Ovary (tissue), 9 donors: ENCODE results near the gene TMOD3. TPM values are rescaled to one million over a fixed set of nuclear protein-coding genes. Genes with fewer than 3 reads are reported as not detected.

Experiments
- DNase-seq, 5 donors: peaks; one replicate each; pipeline ENCODE4 v3.0.0-alpha.2; 2019 to 2020
- H3K27ac ChIP-seq, 2 donors: fragments of 200-600 bp; one replicate each; pipeline versions ENCODE4 v1.5.1 to v1.8.0; 2019 to 2022
- H3K27me3 ChIP-seq: fragments of 200-600 bp; one replicate; pipeline ENCODE4 v1.8.0; 2022
- H3K36me3 ChIP-seq: fragments of 200-600 bp; sonication (generic); one replicate; pipeline ENCODE4 v1.5.1; 2019
- H3K4me1 ChIP-seq: one replicate; pipeline ENCODE4 v1.8.1; 2013; ENCODE audit warnings: mild to moderate bottlenecking, moderate library complexity; ENCODE audit not compliant: insufficient read depth
- H3K4me3 ChIP-seq: fragments of 200-600 bp; sonication (generic); one replicate; pipeline ENCODE4 v1.5.1; 2017
- H3K9me3 ChIP-seq, 2 donors: fragments of 200-600 bp in 1 of 2; sonication (generic) in 1 of 2; one replicate each; pipeline versions ENCODE4 v1.5.1 to v1.8.1; 2013 to 2019; ENCODE audit warnings: mild to moderate bottlenecking in 1 of 2, moderate library complexity in 1 of 2
- EP300 ChIP-seq: sonication (generic); formaldehyde crosslinking; IDR thresholded peaks from one replicate; pipeline ENCODE4 v1.6.1; 2017; ENCODE audit warnings: antibody characterized with exemption
- POLR2A ChIP-seq: fragments of 450-650 bp; IDR thresholded peaks from one replicate; pipeline ENCODE4 v1.6.1; 2017; ENCODE audit warnings: antibody characterized with exemption, mild to moderate bottlenecking, moderate library complexity
- WGBS, 3 donors: extraction: QIAGEN DNeasy Blood & Tissue Kit in 1 of 3; methylation state at CpG; one replicate each; pipeline versions ENCODE4 v1.1.5 to v1.1.7; 2013 to 2017; 5-methylcytosine and 5-hydroxymethylcytosine counted together
- intact Hi-C, 4 donors: fragments of 100-400 bp; cut with DNase I; formaldehyde crosslinking; loops; one replicate each; pipeline versions ENCODE4 v1.11.0 to v1.15.1; 2022 to 2023
- polyA plus RNA-seq, 2 donors: library from polyadenylated mRNA; stranded (reverse); fragments of 200-250 nt in 1 of 2; fragments of 350-450 nt in 1 of 2; fragmentation: Illumina TruSeq in 1 of 2; extraction: RNeasy Lipid Tissue Mini Kit (QIAGEN cat#74804) in 1 of 2; gene quantifications; one replicate each; pipeline ENCODE4 v1.2.3, GENCODE V29; 2013 to 2014
- total RNA-seq, 7 donors: library from RNA; depleted of rRNA in 2 of 7; stranded (reverse); fragments of >200 nt in 2 of 7; fragmentation: NEBNext Ultra II Directional in 3 of 7; extraction: Animal tissue kit (Norgen Biotek cat#: 25700) in 3 of 7; gene quantifications; one replicate each; pipeline versions ENCODE4 v1.1.0 to v1.2.4, GENCODE V29; 2016 to 2023
- TF ChIP-seq, protein P1 (sequence below), 3 donors: fragments of 450-650 bp in 2 of 3; fragments of 200-600 bp in 1 of 3; IDR thresholded peaks; one replicate each; pipeline versions ENCODE4 v1.5.1 to v1.8.0; 2016 to 2022; ENCODE audit warnings: antibody characterized with exemption in 3 of 3, mild to moderate bottlenecking in 1 of 3
- donor health status: DM: no; HTN: no; CAD: no; lungs with moderate emphysema.
- donor health status: DM: no; HTN: no; CAD: no.
- donor health status: Bipolar disorder and iron deficiency.
- donor health status: DM: yes; HTN: yes; CAD: no.
- donor health status: DM: no; HTN: no; CAD: no.
- donor health status: DM: yes; HTN: yes; CAD: no.

The TMOD3 gene
- total and polyA plus RNA-seq, 9 donors, result 9.4 to 35.5 (median 24.1) TPM

DNA sequence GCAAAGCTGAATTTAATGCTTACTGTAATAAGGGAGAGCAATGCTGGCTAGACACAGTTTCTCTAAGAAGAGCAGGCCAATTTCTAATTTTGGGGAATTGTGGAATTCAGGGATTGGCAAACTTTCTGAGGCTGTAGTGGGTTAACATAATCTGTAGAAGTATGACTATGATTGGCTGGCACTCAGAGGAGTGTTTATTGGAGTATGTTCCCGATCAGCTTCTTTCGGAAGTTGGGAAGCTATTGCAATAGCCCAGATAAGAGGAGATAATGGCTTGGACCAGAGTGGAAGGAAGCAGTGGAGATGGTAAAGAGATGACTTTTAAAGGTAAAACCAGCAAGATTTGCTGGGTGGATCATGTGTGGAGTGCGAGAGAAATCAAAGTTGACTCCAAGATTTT, 19.4 kb downstream of the TMOD3 start:
- no peaks in the 10 kb centered on the region for H3K36me3 ChIP-seq
- no peaks in the 10 kb centered on the region for H3K27me3 ChIP-seq
- 35 to 40% (median 38%) methylated on average over 3 of the region's 3 CpGs for WGBS, 3 donors
- DNase-seq, result no peak
- no peak overlapping the region for H3K27ac ChIP-seq
- H3K4me1 ChIP-seq, result peaks cover 6% of the 10 kb centered on the region
- no peaks in the 10 kb centered on the region for H3K9me3 ChIP-seq
- no peak for TF ChIP-seq POLR2A
- intact Hi-C loops, result no loop called here
- H3K4me3 ChIP-seq, result no peak overlapping the region

DNA sequence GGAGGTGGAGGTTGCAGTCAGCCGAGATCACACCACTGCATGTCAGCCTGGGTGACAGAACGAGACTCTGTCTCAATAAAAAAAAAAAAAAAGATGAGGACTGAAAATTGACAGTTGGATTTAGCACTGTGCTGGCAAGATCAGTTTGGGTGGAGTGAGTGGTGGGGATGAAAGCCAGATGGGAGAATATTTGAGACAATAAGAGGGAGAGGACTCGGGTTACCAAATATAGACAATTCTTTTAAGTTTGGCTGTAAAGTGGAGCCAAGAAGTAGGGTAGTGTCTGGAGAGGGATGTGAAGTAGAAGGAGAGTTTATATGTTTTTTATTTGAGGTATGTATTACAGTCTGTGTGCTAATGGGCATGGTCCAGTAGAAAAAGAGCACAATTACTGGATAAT, 20.4 kb downstream of the TMOD3 start:
- Histone ChIP-seq H3K4me3 (no peak overlapping the region), H3K27ac (no peak overlapping the region), H3K27me3 (no peaks in the 10 kb centered on the region), H3K9me3 (no peaks in the 10 kb centered on the region), H3K36me3 (no peaks in the 10 kb centered on the region), H3K4me1 (peaks cover 6% of the 10 kb centered on the region)
- TF ChIP-seq EP300, result no peak
- TF ChIP-seq, protein P1, sequence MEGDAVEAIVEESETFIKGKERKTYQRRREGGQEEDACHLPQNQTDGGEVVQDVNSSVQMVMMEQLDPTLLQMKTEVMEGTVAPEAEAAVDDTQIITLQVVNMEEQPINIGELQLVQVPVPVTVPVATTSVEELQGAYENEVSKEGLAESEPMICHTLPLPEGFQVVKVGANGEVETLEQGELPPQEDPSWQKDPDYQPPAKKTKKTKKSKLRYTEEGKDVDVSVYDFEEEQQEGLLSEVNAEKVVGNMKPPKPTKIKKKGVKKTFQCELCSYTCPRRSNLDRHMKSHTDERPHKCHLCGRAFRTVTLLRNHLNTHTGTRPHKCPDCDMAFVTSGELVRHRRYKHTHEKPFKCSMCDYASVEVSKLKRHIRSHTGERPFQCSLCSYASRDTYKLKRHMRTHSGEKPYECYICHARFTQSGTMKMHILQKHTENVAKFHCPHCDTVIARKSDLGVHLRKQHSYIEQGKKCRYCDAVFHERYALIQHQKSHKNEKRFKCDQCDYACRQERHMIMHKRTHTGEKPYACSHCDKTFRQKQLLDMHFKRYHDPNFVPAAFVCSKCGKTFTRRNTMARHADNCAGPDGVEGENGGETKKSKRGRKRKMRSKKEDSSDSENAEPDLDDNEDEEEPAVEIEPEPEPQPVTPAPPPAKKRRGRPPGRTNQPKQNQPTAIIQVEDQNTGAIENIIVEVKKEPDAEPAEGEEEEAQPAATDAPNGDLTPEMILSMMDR (IDR thresholded peaks at IDR 0.05), result no peak
- no peak for TF ChIP-seq POLR2A
- 87 to 91% (median 90%) methylated on average over 3 of the region's 3 CpGs for WGBS, 3 donors
- no peak for DNase-seq
- intact Hi-C loops, result no loop called here

DNA sequence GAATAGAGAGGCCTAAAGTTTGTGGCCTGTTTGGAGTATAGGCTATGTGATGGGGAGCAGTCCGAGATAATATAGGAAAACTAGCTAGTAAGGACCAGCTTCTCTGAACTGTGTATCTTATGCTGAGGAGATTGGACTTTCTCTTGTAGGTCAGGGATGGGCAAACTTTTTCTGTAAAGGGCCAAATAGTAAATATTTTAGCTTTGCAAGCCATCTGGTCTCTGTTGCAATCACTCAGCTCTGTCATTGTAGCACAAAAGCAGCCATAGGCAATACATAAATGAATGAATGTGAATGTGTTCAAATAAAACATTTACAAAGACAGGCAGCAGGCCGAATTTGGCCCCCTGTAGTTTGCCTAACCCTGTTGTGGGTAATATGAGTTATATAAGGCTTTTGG, 24.5 kb downstream of the TMOD3 start:
- H3K27ac ChIP-seq, result no peak overlapping the region
- WGBS, 3 donors, result 84 to 93% (median 88%) methylated on average over 2 of the region's 2 CpGs
- DNase-seq, result no peak
- peaks cover 3% of the 10 kb centered on the region for H3K4me1 ChIP-seq
- H3K4me3 ChIP-seq, result no peak overlapping the region
- no peak for TF ChIP-seq POLR2A
- TF ChIP-seq, protein P1 (IDR thresholded peaks at IDR 0.05), result no peak
- no peak for TF ChIP-seq EP300
- H3K9me3 ChIP-seq, result no peaks in the 10 kb centered on the region
- no peaks in the 10 kb centered on the region for H3K27me3 ChIP-seq
- no peaks in the 10 kb centered on the region for H3K36me3 ChIP-seq
- intact Hi-C loops, result no loop called here

DNA sequence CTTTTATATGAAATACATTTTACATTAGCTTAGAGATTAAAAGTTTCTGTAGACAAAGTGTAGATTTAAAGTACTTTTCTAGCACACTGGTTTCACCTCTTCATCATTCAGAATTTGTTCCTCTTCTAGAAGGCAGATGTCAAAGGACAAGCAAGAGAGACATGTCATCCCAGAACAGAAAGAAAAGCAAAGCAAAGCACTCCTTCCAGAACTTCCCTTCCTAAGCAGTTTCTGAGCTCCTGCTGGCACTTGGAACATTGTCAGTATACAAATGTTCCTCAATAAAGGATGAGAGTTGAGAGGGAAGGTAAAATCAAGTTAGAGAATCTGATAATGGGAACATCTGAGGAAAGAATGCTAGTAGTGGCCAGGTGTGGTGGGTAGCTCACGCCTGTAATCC, 26.2 kb downstream of the TMOD3 start:
- intact Hi-C loops, result no loop called here
- Histone ChIP-seq H3K9me3 (no peaks in the 10 kb centered on the region), H3K36me3 (no peaks in the 10 kb centered on the region), H3K27ac (no peak overlapping the region), H3K4me1 (peaks cover 3% of the 10 kb centered on the region), H3K4me3 (no peak overlapping the region), H3K27me3 (no peaks in the 10 kb centered on the region)
- no peak for DNase-seq
- TF ChIP-seq, protein P1 (IDR thresholded peaks at IDR 0.05), result no peak
- no peak for TF ChIP-seq EP300
- no peak for TF ChIP-seq POLR2A
- WGBS, 3 donors, result 92 to 96% (median 93%) methylated on average over 1 of the region's 1 CpG

DNA sequence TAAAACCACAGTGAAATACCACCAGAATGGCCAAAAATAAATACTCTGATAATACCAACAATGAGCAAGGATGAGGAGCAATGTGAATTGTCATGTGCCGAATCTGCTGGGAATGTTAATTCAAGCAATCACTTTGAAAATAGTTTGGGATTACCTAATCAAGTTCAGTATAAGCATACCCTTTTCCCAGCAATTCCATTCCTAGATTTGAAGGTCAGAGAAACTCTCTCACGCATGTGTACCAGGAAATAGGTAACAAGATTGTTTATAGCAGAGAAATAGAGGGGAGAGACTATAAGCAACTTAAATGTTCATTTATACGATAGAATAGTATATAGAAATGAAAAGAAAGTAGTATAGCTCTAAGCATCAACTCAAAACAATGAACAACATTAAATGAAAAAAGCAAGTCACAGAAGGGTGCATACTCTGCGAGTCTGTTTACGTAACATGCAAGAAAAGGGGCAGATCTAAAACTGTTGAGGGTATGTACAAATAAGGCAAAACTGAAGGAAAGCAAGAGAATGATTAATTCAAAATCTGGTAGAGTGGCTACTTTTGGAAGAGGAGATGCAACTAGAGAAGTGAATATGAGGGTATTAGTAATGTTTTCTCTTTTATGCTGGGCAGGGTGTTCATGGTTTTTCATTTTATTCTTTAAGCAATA, 27.4 kb downstream of the TMOD3 start:
- no peak for DNase-seq
- intact Hi-C loops, result no loop called here
- H3K4me3 ChIP-seq, result no peak overlapping the region
- 45 to 59% (median 49%) methylated on average over 5 of the region's 5 CpGs for WGBS, 3 donors
- H3K36me3 ChIP-seq, result no peaks in the 10 kb centered on the region
- peaks cover 3% of the 10 kb centered on the region for H3K4me1 ChIP-seq
- H3K27me3 ChIP-seq, result no peaks in the 10 kb centered on the region
- no peaks in the 10 kb centered on the region for H3K9me3 ChIP-seq
- TF ChIP-seq POLR2A (no peak), EP300 (no peak)
- TF ChIP-seq, protein P1 (IDR thresholded peaks at IDR 0.05), result no peak
- H3K27ac ChIP-seq, result no peak overlapping the region
